ENCODE results near the gene HDAC7.

DNA sequence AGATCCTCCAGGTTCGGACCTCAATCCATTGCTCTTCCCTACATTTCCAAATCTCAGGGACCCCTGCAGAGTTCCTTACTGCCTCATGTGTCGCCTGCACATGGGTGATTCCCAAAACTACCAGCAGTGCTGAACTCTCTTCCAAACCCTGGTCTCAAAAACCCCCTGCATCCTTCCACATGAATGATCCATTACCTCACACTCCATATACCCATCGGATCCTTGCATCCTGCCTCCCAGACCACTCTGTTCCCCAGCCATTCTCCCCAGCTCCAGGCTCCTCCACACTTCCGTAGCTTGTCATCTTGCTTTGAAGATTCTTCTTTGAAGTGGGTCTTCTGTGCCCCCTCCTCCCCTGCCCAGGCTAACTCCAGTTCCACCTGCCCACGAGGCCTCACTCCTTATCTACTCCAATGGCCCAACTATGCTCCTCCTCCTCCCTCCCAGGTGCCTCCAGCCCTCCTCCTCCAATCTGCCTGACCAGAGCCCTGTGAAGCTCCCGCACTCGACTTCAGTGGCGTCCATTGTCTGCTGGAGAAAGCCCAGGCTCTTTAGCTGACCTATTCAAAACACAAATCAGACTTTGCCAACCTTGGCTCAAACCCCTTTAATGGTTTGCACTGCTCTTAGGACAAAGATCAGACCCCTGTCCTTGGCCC, 74.8 kb downstream of the HDAC7 start:
- TF ChIP-seq, protein P1, sequence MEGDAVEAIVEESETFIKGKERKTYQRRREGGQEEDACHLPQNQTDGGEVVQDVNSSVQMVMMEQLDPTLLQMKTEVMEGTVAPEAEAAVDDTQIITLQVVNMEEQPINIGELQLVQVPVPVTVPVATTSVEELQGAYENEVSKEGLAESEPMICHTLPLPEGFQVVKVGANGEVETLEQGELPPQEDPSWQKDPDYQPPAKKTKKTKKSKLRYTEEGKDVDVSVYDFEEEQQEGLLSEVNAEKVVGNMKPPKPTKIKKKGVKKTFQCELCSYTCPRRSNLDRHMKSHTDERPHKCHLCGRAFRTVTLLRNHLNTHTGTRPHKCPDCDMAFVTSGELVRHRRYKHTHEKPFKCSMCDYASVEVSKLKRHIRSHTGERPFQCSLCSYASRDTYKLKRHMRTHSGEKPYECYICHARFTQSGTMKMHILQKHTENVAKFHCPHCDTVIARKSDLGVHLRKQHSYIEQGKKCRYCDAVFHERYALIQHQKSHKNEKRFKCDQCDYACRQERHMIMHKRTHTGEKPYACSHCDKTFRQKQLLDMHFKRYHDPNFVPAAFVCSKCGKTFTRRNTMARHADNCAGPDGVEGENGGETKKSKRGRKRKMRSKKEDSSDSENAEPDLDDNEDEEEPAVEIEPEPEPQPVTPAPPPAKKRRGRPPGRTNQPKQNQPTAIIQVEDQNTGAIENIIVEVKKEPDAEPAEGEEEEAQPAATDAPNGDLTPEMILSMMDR (IDR thresholded peaks at IDR 0.05) = no peak
- TF ChIP-seq POLR2A (IDR thresholded peaks at IDR 0.05) (no peak), POLR2AphosphoS5 (IDR thresholded peaks at IDR 0.05) (no peak)
